Right lobe of liver (tissue), 4 donors: ENCODE data around the gene ZNF618.

Experiments
- POLR2A ChIP-seq: fragments of 450-650 bp; IDR thresholded peaks from one replicate; pipeline ENCODE4 v1.6.1; 2017; ENCODE audit warnings: antibody characterized with exemption, mild to moderate bottlenecking
- TF ChIP-seq, protein P1 (sequence below), 4 donors: fragments of 200-600 bp in 3 of 4; fragments of 450-650 bp in 1 of 4; IDR thresholded peaks; one replicate each; pipeline versions ENCODE4 v1.5.1 to v1.8.0; 2016 to 2022; ENCODE audit warnings: antibody characterized with exemption in 4 of 4, mild to moderate bottlenecking in 2 of 4
- donor health status: DM: no; HTN: no; CAD: no.
- donor health status: DM: no; HTN: no; CAD: no.
- donor health status: DM: no; HTN: yes; CAD: no.

- TF ChIP-seq, protein P1, sequence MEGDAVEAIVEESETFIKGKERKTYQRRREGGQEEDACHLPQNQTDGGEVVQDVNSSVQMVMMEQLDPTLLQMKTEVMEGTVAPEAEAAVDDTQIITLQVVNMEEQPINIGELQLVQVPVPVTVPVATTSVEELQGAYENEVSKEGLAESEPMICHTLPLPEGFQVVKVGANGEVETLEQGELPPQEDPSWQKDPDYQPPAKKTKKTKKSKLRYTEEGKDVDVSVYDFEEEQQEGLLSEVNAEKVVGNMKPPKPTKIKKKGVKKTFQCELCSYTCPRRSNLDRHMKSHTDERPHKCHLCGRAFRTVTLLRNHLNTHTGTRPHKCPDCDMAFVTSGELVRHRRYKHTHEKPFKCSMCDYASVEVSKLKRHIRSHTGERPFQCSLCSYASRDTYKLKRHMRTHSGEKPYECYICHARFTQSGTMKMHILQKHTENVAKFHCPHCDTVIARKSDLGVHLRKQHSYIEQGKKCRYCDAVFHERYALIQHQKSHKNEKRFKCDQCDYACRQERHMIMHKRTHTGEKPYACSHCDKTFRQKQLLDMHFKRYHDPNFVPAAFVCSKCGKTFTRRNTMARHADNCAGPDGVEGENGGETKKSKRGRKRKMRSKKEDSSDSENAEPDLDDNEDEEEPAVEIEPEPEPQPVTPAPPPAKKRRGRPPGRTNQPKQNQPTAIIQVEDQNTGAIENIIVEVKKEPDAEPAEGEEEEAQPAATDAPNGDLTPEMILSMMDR (IDR thresholded peaks at IDR 0.05): no peak
- no peak for TF ChIP-seq POLR2A
Observed at GRCh38 chr9:114092336-114092735, 216.2 kb downstream of the ZNF618 start.
